A549 (cell line): ENCODE results near the gene TTC3.

Experiments used
- BHLHE40 ChIP-seq: IDR thresholded peaks from 2 replicates; pipeline ENCODE4 v1.6.1; 2012; ENCODE audit warnings: low read depth, low read length, inconsistent platforms
- CHD2 ChIP-seq: fragments of 150-350 bp; IDR thresholded peaks from 2 replicates; pipeline ENCODE4 v1.6.1; 2014; ENCODE audit warnings: low read length; ENCODE audit not compliant: partially characterized antibody
- CHD4 ChIP-seq: fragments of 200-600 bp; sonication (generic); IDR thresholded peaks from 2 replicates; pipeline ENCODE4 v1.6.1; 2016; ENCODE audit warnings: antibody characterized with exemption, mild to moderate bottlenecking, borderline replicate concordance
- EHMT2 ChIP-seq: fragments of 200-600 bp; sonication (generic); IDR thresholded peaks from 2 replicates; pipeline ENCODE4 v1.6.1; 2016; ENCODE audit warnings: antibody characterized with exemption, low read depth, mild to moderate bottlenecking, moderate library complexity
- EP300 ChIP-seq, 2 experiments: fragments of >200 bp; sonication (Bioruptor Twin); formaldehyde crosslinking; IDR thresholded peaks; 2 replicates in 1 of 2; 3 replicates in 1 of 2; pipeline ENCODE4 v1.6.1; 2016 to 2017
- FOSL2 ChIP-seq, 2 experiments: fragments of 450-650 bp in 1 of 2; fragments of >200 bp in 1 of 2; sonication (Bioruptor Twin) in 1 of 2; formaldehyde crosslinking; IDR thresholded peaks; 2 replicates each; pipeline versions ENCODE4 v1.5.0 to v1.6.1; 2016 to 2020; ENCODE audit warnings: mild to moderate bottlenecking in 1 of 2, moderate library complexity in 1 of 2
- GATA3 ChIP-seq: IDR thresholded peaks from 2 replicates; pipeline ENCODE4 v1.6.1; 2012; ENCODE audit warnings: borderline replicate concordance
- HOXB5 ChIP-seq: fragments of 250-450 bp; sonication (Bioruptor Pico); IDR thresholded peaks from 2 replicates; pipeline ENCODE4 v1.5.0; 2020; ENCODE audit warnings: mild to moderate bottlenecking, moderate library complexity
- KDM5A ChIP-seq: fragments of 200-600 bp; sonication (generic); IDR thresholded peaks from 2 replicates; pipeline ENCODE4 v1.6.1; 2016; ENCODE audit warnings: antibody characterized with exemption, mild to moderate bottlenecking
- MAZ ChIP-seq: fragments of 150-350 bp; IDR thresholded peaks from 2 replicates; pipeline ENCODE4 v1.6.1; 2014; ENCODE audit warnings: antibody characterized with exemption, low read depth, low read length, borderline replicate concordance
- POLR2A ChIP-seq: IDR thresholded peaks from 2 replicates; pipeline ENCODE4 v1.6.1; 2012; ENCODE audit warnings: mild to moderate bottlenecking, low read length
- RAD21 ChIP-seq, 2 experiments: fragments of >200 bp in 1 of 2; sonication (Bioruptor Twin) in 1 of 2; formaldehyde crosslinking in 1 of 2; IDR thresholded peaks in 1 of 2; conservative IDR thresholded peaks in 1 of 2; 2 replicates in 1 of 2; 3 replicates in 1 of 2; pipeline ENCODE4 v1.6.1; 2012 to 2018; ENCODE audit warnings: inconsistent platforms in 1 of 2
- REST ChIP-seq: fragments of 200-600 bp; sonication (generic); IDR thresholded peaks from 2 replicates; pipeline ENCODE4 v1.6.1; 2016; ENCODE audit warnings: antibody characterized with exemption, mild to moderate bottlenecking, moderate library complexity
- TF ChIP-seq, protein P1 (sequence below): fragments of >200 bp; sonication (Bioruptor Twin); formaldehyde crosslinking; IDR thresholded peaks from 3 replicates; pipeline ENCODE4 v1.5.1; 2016

DNA sequence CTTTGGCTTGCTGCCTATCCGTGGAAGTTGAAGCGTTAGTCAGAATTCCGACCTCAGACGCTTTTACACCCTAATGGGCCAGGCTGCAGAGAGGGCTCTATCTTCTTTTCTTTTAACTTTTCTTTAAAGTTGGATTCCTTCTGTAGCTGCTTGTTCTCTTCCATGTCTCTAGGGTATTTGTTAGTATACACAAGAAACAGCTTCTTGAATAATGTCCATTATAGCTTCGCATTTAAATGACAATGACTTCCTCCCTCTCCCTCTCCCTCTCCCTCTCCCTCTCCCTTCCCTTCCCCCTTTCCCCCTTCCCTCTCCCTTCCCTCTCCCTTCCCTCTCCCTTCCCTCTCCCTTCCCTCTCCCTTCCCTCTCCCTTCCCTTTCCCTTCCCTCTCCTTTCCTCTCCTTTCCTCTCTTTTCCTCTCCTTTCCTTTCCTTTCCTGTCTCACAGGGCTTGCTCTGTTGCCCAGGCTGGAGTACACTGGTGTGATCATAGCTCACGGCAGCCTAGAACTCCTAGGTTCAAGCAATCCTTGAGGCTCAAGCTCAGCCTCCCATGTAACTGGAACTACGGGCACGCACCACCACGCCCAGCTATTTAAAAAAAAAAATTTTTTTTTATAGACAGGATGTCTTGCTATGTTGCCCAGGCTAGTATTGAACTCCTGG lies 33.5 kb upstream of the TTC3 start:
- no peak for TF ChIP-seq CHD4
- TF ChIP-seq, protein P1, sequence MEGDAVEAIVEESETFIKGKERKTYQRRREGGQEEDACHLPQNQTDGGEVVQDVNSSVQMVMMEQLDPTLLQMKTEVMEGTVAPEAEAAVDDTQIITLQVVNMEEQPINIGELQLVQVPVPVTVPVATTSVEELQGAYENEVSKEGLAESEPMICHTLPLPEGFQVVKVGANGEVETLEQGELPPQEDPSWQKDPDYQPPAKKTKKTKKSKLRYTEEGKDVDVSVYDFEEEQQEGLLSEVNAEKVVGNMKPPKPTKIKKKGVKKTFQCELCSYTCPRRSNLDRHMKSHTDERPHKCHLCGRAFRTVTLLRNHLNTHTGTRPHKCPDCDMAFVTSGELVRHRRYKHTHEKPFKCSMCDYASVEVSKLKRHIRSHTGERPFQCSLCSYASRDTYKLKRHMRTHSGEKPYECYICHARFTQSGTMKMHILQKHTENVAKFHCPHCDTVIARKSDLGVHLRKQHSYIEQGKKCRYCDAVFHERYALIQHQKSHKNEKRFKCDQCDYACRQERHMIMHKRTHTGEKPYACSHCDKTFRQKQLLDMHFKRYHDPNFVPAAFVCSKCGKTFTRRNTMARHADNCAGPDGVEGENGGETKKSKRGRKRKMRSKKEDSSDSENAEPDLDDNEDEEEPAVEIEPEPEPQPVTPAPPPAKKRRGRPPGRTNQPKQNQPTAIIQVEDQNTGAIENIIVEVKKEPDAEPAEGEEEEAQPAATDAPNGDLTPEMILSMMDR = no peak
- no peak for TF ChIP-seq POLR2A
- no peak for TF ChIP-seq CHD2
- TF ChIP-seq BHLHE40 = no peak
- no peak for TF ChIP-seq KDM5A
- no peak for TF ChIP-seq MAZ
- TF ChIP-seq GATA3 = no peak
- TF ChIP-seq EHMT2 = no peak
- TF ChIP-seq EP300 (IDR thresholded peaks at IDR 0.05) = no peak
- no peak for TF ChIP-seq RAD21 (conservative IDR thresholded peaks at IDR 0.05 in 1 of 2, IDR thresholded peaks at IDR 0.05 in 1 of 2)
- no peak for TF ChIP-seq REST
- TF ChIP-seq FOSL2 (IDR thresholded peaks at IDR 0.05) = no peak
- TF ChIP-seq FOSL2 (CRISPR knock-in tag; IDR thresholded peaks at IDR 0.05) = no peak
- TF ChIP-seq HOXB5 (CRISPR knock-in tag) = no peak
